ENCODE results near the gene KLHL7.
"Not testable (repeated sequence)": the region's sequence is repeated elsewhere in the genome, so short reads cannot be mapped to it uniquely, and the experiment has no call there.

The KLHL7 gene

DNA sequence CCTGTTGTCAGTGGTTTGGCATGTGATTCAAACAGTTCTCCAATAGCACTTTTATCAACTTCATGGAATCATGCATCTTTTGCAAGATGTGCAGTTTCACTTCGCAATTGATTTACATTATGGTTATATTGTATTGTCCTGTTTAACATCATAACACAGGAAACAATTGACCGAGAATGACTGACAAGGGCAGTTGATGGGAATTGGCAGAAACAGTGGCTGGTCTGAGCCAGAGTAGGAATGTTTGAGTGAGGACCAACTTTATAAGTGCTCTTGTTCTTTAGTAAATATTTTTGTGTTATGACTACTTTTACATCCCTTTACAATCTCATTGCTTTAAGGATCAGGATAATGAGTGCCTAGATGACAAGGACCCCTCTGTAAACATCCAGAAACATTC is 2.2 kb downstream of the KLHL7 start:
- no peak for DNase-seq

DNA sequence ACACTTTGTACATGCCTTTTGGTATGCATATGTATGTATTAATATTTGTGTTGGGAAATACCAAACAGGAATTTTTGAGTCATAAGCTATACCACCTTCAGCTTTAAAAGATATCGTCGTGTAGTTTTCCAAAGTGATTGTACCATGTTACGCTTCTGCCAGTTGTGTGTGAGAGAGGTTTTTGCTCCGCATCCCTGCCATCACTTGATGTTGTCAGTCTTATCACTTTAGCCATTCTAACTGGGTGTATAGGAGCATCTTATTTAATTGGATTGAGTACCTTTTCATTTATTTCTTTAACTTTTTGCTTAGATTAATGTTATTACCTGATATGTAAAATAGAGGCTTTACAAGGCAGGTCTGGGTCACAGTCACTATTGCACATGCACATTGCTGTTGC is 3.4 kb downstream of the KLHL7 start:
- DNase-seq = no peak

GRCh38 chr7:23109470-23109869 is 3.9 kb downstream of the KLHL7 start:
- DNase-seq = no peak

DNA sequence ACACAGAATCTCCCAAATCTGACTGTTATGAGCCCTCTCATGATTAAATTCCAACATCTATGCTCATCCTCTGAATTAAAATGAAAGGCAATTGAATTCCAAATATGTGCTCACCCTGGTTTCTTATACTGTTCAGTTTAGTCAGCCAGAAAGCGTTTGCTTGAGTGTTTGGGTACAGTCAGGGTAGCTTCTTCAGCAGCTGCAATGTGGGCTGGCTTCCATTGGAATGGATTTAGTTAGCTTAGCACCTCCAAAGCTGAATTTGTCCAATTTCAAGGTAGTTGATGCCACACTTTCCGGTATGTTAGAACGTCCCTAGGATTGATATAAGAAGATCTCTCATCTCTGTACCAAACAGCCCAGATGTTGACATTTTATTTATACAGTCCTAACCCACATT is 9.3 kb downstream of the KLHL7 start:
- no peak for DNase-seq

- DNase-seq = no peak
Measured at GRCh38 chr7:23115991-23116390, 10.4 kb downstream of the KLHL7 start.

DNA sequence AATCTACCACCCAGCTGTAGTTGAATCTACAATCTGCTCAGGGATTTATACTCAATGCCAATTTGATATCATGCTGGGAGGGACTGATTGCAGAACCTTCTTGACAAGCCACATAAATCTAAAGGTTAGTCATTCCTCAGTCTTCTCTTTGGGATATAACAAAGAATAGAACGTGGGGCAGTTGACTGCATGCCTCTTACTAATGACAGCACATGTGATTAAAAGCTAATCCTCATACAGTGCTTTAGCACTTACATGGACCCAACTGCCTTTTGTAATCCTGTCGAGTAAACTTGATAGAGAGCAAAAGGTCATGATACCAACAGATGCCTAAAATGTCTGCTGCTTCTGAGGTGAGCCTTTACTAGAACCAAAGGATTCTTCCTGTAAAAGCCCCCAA is 12.3 kb downstream of the KLHL7 start:
- DNase-seq = no peak

- DNase-seq = no peak
Measured at GRCh38 chr7:23120106-23120505, 14.5 kb downstream of the KLHL7 start.

GRCh38 chr7:23121165-23121564 is 15.6 kb downstream of the KLHL7 start:
- no peak for DNase-seq

DNA sequence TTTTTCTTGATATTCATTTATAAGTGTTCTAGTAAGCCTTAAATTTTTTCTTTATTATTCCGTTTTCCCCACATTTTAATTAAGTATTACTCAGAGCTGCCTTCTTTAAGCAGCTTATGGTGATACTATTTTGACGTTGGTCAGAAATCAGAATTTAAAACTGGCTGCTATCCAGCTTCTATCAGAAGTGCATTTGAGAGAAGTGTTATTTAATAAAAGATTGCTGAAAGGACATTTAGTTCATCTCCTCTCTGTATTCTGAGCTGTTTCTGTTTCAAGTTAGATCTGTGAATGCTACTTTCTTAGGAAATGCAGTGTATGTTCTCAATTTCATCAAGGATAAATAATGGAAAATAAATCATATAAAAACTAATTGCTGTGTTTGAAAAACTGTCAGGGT is 17.4 kb downstream of the KLHL7 start:
- DNase-seq = no peak

- DNase-seq = no peak
Measured at GRCh38 chr7:23123465-23123864, 17.9 kb downstream of the KLHL7 start.

GRCh38 chr7:23129036-23129435 is 23.5 kb downstream of the KLHL7 start:
- DNase-seq = no peak

GRCh38 chr7:23131799-23132198 is 26.2 kb downstream of the KLHL7 start:
- DNase-seq = not testable (repeated sequence)

DNA sequence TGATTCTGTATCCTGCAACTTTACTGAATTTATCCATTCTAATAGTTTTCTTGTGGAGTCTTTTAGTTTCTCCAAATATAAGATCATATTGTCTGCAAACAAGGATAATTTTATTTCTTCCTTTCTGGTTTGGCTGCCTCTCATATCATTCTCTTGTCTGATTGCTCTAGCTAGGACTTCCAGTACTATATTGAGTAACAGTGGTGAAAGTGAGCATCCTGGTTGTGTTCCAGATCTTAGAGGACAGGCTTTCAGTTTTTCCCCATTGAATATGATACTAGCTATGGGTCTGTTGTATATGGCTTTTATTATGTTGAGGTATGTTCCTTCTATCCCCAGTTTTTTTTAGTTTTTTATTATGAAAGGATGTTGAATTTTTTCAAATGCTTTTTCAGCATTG is 28.2 kb downstream of the KLHL7 start:
- no peak for DNase-seq

- no peak for DNase-seq
Measured at GRCh38 chr7:23135755-23136154, 30.2 kb downstream of the KLHL7 start.

DNA sequence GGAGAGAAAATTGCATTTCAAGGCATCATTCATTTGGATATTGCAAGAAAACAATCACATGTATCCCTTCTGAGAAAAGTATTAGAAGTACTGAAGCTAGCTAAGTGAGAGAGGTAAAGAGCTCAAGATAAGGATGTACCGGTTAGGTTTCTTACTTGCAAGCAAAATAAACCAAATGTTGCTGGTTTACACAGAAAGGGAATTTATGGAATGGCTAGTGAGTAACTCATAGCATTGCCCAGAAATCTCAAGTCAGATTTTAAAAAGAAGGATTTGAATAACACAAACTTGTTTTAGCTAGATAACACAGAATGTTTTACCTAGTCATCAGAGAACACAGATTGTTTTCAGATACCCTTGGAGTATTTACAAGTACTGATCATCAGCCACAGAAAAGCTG is 30.6 kb downstream of the KLHL7 start:
- DNase-seq = no peak

- DNase-seq = no peak
Measured at GRCh38 chr7:23157679-23158078, 52.1 kb downstream of the KLHL7 start.

DNA sequence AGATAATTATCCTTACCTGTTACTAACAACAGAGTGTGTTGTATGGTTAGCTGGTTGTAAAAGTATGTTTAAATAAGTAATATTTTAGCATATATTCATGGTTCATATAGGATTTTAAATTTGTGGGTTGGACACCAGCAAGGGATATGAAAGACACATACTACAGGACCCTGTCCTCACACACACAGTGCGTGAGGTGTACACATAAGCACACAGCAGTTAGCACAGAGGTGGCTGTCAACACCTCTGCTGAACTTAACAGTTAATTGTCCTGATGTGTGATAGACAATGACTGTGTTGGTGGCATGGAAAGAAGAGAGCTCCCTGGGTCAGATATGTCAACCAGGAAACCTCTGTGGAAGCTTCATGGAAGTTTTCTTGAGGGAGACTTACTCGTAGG is 53.0 kb downstream of the KLHL7 start:
- no peak for DNase-seq

DNA sequence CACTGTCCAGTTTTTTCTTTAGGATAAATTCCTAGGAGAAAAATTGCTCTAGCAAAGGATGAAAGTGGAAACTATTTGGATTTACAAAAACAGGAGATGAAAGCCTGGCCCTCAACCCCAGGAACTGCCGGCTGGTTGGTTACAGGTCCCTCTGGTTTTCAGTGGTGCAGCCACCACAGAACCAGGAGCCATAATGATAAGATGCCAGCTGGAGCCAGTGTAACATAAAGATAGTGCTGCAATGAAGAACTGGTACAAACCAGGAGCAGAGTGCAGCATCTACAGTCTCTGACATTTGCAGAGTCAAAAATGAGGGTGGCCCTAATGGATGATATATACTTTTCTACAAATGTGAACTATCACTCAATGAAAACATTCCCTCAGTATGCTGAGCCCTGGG is 55.9 kb downstream of the KLHL7 start:
- DNase-seq = no peak

GRCh38 chr7:23164846-23165245 is 59.3 kb downstream of the KLHL7 start:
- no peak for DNase-seq

DNA sequence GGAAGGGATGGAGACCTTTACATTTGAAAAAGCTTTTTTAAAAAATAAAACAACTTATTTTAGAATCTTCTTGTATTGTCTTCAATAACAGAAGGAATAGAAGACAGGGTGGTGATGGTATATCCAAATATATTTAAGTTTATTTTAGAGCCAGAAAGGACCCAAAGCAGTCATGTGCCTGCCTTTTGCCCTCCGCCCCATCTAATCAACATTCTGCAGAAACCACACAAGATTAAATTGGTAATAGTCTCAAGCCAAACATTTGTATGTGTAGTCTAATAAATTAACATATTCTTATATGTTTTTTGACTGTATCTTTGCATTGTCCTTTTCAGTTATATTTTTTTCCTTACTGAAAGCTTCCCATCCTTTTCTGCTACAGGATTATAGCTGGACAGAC is 59.7 kb downstream of the KLHL7 start:
- no peak for DNase-seq

- DNase-seq = no peak
Measured at GRCh38 chr7:23167691-23168090, 62.1 kb downstream of the KLHL7 start.

- no peak for DNase-seq
Measured at GRCh38 chr7:23168111-23168885, 62.7 kb downstream of the KLHL7 start.

GRCh38 chr7:23175938-23176337 is 70.4 kb downstream of the KLHL7 start:
- no peak for DNase-seq

- peak; percentile 86 to 93 (median 90) for DNase-seq
Measured at GRCh38 chr7:23181684-23182553, 76.3 kb downstream of the KLHL7 start, which contains the start of gene NUP42. Gene NUP42, plus strand, starts transcription at chr7:23182048. Its CDS starts 38 bp downstream, at chr7:23182086.
